CD4-positive, alpha-beta T cell treated with Interferon gamma for 1 hour (primary cell): ENCODE measurements around the gene SLC35E3.
"Not testable (repeated sequence)": the region's sequence is repeated elsewhere in the genome, so short reads cannot be mapped to it uniquely, and the experiment has no call there.

Source experiments
- DNase-seq: peaks from one replicate; pipeline ENCODE4 v3.0.0-alpha.2; 2020

SLC35E3 gene

GRCh38 chr12:68815232-68815927 lies 69.4 kb downstream of the SLC35E3 start:
- DNase-seq = no peak

GRCh38 chr12:68815928-68816800 lies 70.2 kb downstream of the SLC35E3 start:
- no peak for DNase-seq

- not testable (repeated sequence) for DNase-seq
These were observed 73.5 kb downstream of the SLC35E3 start for GRCh38 chr12:68819481-68819880.

DNA sequence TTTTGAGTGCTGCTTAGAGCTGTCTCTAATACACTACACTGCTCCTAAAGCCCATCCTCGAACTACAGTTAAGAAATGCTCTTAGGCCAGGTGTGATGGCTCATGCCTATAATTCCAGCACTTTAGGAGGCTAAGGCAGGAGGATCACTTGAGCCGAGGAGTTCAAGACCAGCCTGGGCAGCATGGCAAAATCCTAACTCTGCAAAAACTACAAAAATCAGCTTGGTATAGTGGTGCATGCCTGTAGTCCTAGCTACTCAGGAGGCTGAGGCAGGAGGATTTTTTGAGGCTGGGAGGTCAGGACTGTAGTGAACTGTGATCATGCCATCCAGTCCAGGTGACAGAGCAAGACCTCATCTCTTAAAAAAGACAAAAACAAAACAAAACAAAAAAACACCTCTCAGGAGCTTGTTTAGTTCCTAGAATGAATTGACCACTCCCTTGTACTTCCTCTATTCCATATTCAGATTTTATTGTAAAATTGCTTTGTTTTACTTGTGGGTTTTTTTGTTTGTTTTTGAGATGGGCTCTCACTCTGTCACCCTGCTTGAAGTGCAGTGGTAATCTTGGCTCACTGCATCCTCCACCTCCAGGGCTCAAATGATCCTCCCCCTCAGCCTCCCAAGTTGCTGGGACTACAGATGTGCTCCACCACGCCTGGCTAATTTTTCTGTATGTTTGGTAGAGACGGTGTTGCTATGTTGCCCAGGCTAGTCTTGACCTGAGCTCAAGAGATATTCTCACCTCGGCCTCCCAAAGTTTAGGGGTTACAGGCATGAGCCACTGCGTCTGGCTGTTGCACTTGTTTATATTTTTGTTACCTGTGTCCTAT lies 75.6 kb downstream of the SLC35E3 start:
- DNase-seq = no peak

DNA sequence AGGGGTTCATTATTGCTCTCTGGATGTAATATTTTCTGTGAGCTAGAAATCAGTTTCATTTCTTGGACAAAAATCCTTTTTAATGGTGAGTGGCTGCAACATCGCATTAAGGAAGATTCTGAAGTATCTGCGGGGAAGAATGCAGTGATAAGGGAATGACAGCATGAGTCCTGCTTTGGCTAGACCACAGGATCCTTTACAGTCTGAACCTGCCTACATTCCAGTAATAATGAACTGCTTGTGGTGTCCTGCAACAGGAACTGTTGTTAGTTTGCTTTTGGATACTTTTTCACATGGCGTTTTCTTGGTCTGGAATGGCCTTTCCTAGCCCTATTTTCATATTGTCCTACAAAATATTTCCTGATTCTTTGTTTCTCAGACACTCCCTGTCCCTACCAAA lies 77.7 kb downstream of the SLC35E3 start:
- no peak for DNase-seq

GRCh38 chr12:68824131-68824530 lies 78.2 kb downstream of the SLC35E3 start:
- DNase-seq = no peak

GRCh38 chr12:68824597-68825250 lies 78.7 kb downstream of the SLC35E3 start:
- DNase-seq = no peak

- DNase-seq = no peak
These were observed 79.7 kb downstream of the SLC35E3 start for GRCh38 chr12:68825569-68826217.

DNA sequence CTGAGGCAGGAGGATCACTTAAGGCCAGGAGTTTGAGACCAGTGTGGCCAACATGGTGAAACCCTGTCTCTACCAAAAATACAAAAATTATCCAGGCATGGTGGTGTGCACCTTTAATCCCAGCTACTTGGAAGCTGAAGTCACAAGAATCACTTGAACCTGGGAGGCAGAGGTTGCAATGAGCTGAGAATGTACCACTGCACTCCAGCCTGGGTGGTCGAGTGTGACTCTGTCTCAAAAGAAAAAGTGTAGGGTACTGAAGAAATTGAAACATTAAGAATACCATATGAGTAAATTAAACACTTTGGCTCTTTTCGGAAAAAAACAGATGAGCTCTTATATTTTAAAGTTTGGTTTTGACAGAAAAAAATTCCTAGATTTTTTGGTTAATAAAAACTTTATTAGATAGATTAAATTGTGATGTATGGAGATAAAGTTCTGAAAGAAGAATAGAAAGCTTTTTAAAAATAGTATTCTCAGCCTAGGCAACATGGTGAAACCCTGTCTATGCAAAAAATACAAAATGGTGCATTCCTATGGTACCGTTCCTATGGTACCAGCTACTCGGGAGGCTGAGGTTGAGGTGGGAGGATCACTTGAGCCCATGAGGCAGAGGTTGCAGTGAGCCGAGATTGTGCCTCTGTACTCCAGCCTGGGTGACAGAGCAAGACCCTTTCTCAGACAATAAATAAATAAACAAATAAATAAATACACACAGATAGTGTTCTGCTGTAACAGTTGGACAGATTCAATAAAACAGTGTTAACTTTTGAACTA lies 82.1 kb downstream of the SLC35E3 start:
- no peak for DNase-seq

GRCh38 chr12:68828672-68829068 lies 82.7 kb downstream of the SLC35E3 start:
- DNase-seq = no peak
